ENCODE measurements around the gene NCOA7.

The NCOA7 gene

GRCh38 chr6:125765944-125766343 is 24.8 kb upstream of the NCOA7 start:
- Histone ChIP-seq H3K9me3 (ENCODE audit: insufficient read depth, low read length, severe bottlenecking) (no peaks in the 10 kb centered on the region), H3K4me1 (ENCODE audit: insufficient read depth, low read length) (no peaks in the 10 kb centered on the region; the same call in 1 of the 2 replicates), H3K4me3 (ENCODE audit: low read depth in 1 of 2, low read length in 2 of 2) (no peak overlapping the region), H2AFZ (ENCODE audit: low read depth, low read length) (no peak overlapping the region), H3K36me3 (ENCODE audit: insufficient read depth, low read length) (no peaks in the 10 kb centered on the region), H3K9ac (ENCODE audit: low read depth, low read length) (no peak overlapping the region), H4K20me1 (ENCODE audit: insufficient read depth, low read length) (no peaks in the 10 kb centered on the region), H3K79me2 (ENCODE audit: insufficient read depth, low read length) (no peaks in the 10 kb centered on the region), H3K27ac (ENCODE audit: low read length) (no peak overlapping the region), H3K4me2 (ENCODE audit: insufficient read depth, low read length) (no peak overlapping the region), H3K27me3 (ENCODE audit: insufficient read depth, low read length, poor library complexity) (peaks cover 4% of the 10 kb centered on the region)
- DNase-seq (no peak), ATAC-seq (ENCODE audit: insufficient read depth, low read depth) (no peak)
- no peak for TF ChIP-seq EZH2 (IDR thresholded peaks at IDR 0.05; ENCODE audit: borderline replicate concordance, low read depth, low read length, severe bottlenecking)
- TF ChIP-seq, protein P1, sequence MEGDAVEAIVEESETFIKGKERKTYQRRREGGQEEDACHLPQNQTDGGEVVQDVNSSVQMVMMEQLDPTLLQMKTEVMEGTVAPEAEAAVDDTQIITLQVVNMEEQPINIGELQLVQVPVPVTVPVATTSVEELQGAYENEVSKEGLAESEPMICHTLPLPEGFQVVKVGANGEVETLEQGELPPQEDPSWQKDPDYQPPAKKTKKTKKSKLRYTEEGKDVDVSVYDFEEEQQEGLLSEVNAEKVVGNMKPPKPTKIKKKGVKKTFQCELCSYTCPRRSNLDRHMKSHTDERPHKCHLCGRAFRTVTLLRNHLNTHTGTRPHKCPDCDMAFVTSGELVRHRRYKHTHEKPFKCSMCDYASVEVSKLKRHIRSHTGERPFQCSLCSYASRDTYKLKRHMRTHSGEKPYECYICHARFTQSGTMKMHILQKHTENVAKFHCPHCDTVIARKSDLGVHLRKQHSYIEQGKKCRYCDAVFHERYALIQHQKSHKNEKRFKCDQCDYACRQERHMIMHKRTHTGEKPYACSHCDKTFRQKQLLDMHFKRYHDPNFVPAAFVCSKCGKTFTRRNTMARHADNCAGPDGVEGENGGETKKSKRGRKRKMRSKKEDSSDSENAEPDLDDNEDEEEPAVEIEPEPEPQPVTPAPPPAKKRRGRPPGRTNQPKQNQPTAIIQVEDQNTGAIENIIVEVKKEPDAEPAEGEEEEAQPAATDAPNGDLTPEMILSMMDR (IDR thresholded peaks at IDR 0.05; ENCODE audit: borderline replicate concordance, extremely low read depth, low read length, poor library complexity, severe bottlenecking): no peak

DNA sequence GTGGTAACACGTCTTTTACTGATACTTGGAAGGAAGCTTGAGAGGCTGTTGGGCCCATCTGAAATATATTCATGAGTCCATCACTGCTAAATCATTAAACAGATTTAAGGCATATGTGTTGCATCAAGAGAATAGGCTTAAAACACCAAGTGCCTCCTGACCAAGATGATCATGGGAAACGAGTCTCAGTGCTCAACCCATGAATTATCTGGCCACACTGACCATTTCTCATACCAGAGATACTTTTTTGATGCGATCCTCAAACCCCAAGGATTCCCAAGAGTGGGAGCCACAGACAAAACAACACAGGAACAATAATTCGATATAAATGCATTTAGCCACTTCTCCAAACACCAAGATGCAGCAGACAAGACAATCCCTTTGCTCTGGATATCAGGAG is 24.1 kb upstream of the NCOA7 start:
- H3K9ac ChIP-seq (ENCODE audit: low read depth, low read length): no peak overlapping the region
- no peaks in the 10 kb centered on the region for H4K20me1 ChIP-seq (ENCODE audit: insufficient read depth, low read length)
- no peak overlapping the region for H3K4me2 ChIP-seq (ENCODE audit: insufficient read depth, low read length)
- H3K36me3 ChIP-seq (ENCODE audit: insufficient read depth, low read length): no peaks in the 10 kb centered on the region
- H3K4me3 ChIP-seq (ENCODE audit: low read depth in 1 of 2, low read length in 2 of 2): no peak overlapping the region
- ATAC-seq (ENCODE audit: insufficient read depth, low read depth) (no peak), DNase-seq (no peak)
- no peaks in the 10 kb centered on the region for H3K27me3 ChIP-seq (ENCODE audit: insufficient read depth, low read length, poor library complexity)
- H3K4me1 ChIP-seq (ENCODE audit: insufficient read depth, low read length): no peaks in the 10 kb centered on the region; the same call in 1 of the 2 replicates
- TF ChIP-seq, protein P1 (IDR thresholded peaks at IDR 0.05; ENCODE audit: borderline replicate concordance, extremely low read depth, low read length, poor library complexity, severe bottlenecking): no peak
- TF ChIP-seq EZH2 (IDR thresholded peaks at IDR 0.05; ENCODE audit: borderline replicate concordance, low read depth, low read length, severe bottlenecking): no peak
- H2AFZ ChIP-seq (ENCODE audit: low read depth, low read length): no peak overlapping the region
- H3K79me2 ChIP-seq (ENCODE audit: insufficient read depth, low read length): no peaks in the 10 kb centered on the region
- no peak overlapping the region for H3K27ac ChIP-seq (ENCODE audit: low read length)
- H3K9me3 ChIP-seq (ENCODE audit: insufficient read depth, low read length, severe bottlenecking): no peaks in the 10 kb centered on the region

GRCh38 chr6:125769147-125769783 is 21.5 kb upstream of the NCOA7 start:
- H3K9me3 ChIP-seq (ENCODE audit: insufficient read depth, low read length, severe bottlenecking): no peaks in the 10 kb centered on the region
- no peaks in the 10 kb centered on the region; the same call in 1 of the 2 replicates for H3K4me1 ChIP-seq (ENCODE audit: insufficient read depth, low read length)
- no peak overlapping the region for H3K4me3 ChIP-seq (ENCODE audit: low read depth in 1 of 2, low read length in 2 of 2)
- H3K9ac ChIP-seq (ENCODE audit: low read depth, low read length): no peak overlapping the region
- H3K27me3 ChIP-seq (ENCODE audit: insufficient read depth, low read length, poor library complexity): no peaks in the 10 kb centered on the region
- DNase-seq (no peak), ATAC-seq (ENCODE audit: insufficient read depth, low read depth) (no peak)
- no peak overlapping the region for H3K4me2 ChIP-seq (ENCODE audit: insufficient read depth, low read length)
- no peak overlapping the region for H3K27ac ChIP-seq (ENCODE audit: low read length)
- H3K36me3 ChIP-seq (ENCODE audit: insufficient read depth, low read length): no peaks in the 10 kb centered on the region
- no peaks in the 10 kb centered on the region for H3K79me2 ChIP-seq (ENCODE audit: insufficient read depth, low read length)
- no peaks in the 10 kb centered on the region for H4K20me1 ChIP-seq (ENCODE audit: insufficient read depth, low read length)
- H2AFZ ChIP-seq (ENCODE audit: low read depth, low read length): no peak overlapping the region
- TF ChIP-seq EZH2 (IDR thresholded peaks at IDR 0.05; ENCODE audit: borderline replicate concordance, low read depth, low read length, severe bottlenecking): no peak
- TF ChIP-seq, protein P1 (IDR thresholded peaks at IDR 0.05; ENCODE audit: borderline replicate concordance, extremely low read depth, low read length, poor library complexity, severe bottlenecking): no peak

Data from DND-41 (cell line).